Fibroblast of skin of right quadriceps (primary cell): ENCODE results near the gene COA7.
"Not testable (repeated sequence)": the region's sequence is repeated elsewhere in the genome, so short reads cannot be mapped to it uniquely, and the experiment has no call there.

ENCODE experiments used
- DNase-seq: peaks from one replicate; pipeline ENCODE4 v3.0.0-alpha.2; 2013

COA7 gene

DNA sequence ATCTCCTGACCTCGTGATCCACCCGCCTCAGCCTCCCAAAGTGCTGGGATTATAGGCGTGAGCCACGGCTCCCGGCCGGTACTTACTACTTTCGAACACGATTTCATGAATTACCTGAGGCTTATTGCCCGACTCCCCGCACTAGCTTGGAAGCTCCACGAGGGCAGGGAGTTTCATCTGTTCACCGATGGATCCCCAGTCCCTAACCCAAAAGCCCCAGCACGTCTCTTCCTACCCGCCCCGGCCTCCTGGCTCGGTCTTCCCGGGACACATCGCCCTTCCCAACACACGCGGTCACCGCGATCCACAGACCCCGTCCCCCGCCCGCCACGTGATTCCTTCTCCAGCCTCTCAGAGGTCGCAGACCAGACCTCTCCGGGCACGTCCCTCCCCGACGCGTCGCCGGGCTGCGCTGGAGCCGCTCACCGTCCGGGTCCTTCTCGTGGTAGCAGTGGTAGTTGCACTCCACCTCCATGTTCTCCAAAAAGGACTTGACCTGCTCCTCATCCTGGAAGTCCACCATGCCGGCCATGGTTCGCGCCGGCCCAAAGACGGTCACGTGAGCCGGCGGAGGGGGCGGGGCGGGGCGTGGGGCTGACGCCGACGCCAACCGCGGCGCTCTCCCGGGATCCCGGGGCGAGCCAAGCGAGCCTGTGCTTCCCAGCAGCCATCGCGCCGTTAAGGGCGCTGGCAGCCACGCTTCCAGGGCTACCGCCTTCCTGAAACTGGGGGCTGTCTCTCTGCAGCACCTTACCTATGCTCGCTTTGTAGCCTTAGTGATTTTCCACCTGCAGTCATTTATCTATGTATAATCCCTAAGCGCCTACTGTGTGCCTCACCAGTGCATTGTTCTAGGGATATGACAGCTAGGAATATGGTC lies at the start of gene COA7:
TSS of gene COA7 (minus strand) at position 553 of the 880 bp plus-strand sequence. CDS start at position 532, 21 bp downstream.
- peak; percentile 83 for DNase-seq

- DNase-seq: no peak
Observed at GRCh38 chr1:52747450-52747849, 49.3 kb upstream of the COA7 start.

- DNase-seq: no peak
Observed at GRCh38 chr1:52746189-52746588, 48.0 kb upstream of the COA7 start.

DNA sequence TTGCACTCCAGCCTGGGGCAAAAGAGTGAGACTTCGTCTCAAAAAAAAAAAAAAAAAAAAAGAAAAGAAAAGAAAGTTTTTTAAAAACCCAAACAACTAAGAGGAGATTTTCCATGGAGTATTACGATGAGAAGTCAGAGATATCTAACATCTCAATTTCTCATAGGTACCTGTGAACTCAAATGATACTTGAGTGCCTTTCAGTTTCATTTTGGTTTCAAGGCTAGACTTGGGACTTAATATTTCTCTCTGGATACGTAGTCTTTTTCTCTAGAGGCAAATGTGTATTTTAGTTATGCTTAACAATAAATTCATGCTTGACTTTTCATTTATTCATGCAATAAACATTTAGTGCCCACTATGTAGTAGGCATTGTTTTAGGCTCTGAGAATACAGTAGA lies 43.1 kb upstream of the COA7 start:
- no peak for DNase-seq

GRCh38 chr1:52739699-52740467 lies 41.7 kb upstream of the COA7 start:
- DNase-seq: no peak

DNA sequence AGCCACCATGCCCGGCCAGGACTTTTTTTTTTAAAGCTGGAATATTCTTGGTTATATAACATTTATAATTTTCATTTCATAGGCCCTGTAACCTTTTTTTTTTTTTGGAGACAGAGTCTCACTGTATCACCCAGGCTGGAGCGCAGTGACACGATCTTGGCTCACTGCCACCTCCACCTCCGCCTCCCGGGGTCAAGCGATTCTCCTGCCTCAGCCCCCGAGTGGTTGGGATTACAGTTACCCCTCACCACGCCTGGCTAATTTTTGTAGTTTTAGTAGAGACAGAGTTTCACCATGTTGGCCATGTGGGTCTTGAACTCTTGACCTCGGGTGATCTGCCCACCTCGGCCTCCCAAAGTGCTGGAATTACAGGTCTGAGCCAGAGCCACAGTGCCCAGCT lies 40.7 kb upstream of the COA7 start:
- DNase-seq: no peak

GRCh38 chr1:52738148-52738547 lies 40.0 kb upstream of the COA7 start:
- DNase-seq: no peak

GRCh38 chr1:52735371-52735770 lies 37.2 kb upstream of the COA7 start:
- DNase-seq: not testable (repeated sequence)

DNA sequence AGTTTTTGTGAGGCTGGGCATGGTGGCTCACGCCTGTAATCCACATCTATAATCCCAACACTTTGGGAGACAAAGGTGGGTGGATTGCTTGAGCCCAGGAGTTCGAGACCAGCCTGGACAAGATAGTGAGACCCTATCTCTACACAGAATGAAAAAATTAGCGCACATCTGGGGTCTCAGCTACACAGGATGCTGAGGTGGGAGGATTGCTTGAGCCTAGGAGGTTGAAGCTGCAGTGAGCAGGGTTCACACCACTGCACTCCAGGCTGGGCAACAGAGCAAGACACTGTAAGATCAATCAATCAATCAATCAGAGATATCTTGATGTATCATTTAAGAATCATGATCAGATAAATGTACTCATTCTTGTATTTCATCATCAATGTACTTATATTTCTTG lies 35.2 kb upstream of the COA7 start:
- DNase-seq: no peak

DNA sequence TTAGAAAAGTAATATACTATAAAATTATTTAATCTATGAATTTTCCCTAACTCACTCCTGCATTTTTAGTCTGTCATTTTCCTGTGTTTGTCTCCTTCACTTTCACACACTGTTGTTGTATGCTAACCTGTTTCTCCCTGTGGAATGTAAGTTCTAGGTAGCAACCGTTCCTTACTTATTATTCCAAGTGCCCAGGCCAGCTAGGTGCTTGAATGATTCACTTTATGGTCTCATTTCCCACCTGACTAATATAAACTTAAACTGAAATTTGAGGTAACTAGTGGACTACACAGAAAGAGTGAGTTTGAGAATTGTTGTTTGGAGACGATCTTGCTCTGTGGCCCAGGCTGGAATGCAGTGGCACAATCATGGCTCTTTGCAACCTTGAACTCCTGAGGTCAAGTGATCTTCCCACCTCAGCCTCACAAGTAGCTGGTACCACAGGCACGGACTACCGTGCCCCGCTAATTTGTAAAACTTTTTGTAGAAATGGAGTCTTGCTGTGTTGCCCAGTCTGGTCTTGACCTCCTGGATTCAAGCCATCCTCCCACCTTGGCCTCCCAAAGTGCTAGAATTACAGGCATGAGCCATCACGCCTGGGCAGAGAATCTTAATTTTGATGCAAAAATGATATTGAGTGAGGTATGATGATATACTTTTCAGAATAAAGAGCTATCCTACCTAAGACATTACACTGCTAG lies 30.0 kb upstream of the COA7 start:
- no peak for DNase-seq

- peak; percentile 7 for DNase-seq
Observed at GRCh38 chr1:52727114-52727586, 29.0 kb upstream of the COA7 start.

DNA sequence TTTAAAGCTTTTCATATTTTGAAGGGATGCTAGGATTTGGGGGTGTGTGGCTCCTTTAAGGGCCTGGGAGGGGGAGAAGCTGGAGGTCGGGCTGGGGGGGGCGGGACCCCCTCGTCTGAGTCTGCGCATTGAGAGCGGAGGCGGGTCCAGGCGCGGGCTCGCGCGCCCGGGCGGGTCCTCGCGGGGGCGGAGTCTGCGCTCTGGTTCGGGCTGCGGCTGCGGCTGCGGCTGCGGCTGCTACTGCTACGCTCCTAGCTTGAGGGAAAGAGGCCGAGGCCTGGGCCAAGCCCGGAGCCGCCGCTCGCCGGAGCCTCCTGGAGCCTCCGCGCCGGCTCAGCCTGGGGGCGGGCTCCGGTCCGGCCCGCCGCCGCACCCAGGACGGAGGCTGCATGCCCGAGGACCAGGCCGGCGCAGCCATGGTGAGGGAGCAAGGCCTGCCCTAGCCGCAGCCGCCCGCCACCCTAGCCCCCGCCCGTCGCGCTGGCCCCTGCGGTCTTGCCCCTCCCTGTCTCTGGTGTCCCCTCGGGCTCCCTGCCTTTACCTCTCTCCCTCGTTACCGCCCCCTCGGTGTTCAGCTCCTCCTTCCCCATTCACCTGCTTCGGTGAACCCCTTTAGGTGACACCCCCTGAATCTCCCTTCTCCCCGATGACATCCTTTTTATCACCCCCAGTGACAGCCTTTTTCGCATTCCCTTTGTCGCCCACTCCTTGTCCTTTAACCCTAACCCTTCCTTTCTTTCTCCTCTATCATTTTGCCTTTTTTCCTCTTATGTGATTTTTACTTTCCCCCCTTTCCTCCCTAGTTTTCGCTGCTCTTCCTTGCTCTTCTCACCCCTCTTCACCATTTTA lies 28.3 kb upstream of the COA7 start, which contains the start of gene ZYG11B:
TSS of gene ZYG11B (plus strand) at position 189 of the 849 bp plus-strand sequence. CDS start at position 390, 201 bp downstream.
- peak; percentile 87 for DNase-seq

GRCh38 chr1:52725903-52726264 lies 27.7 kb upstream of the COA7 start:
- no peak for DNase-seq

- no peak for DNase-seq
Observed at GRCh38 chr1:52723260-52723659, 25.1 kb upstream of the COA7 start.

DNA sequence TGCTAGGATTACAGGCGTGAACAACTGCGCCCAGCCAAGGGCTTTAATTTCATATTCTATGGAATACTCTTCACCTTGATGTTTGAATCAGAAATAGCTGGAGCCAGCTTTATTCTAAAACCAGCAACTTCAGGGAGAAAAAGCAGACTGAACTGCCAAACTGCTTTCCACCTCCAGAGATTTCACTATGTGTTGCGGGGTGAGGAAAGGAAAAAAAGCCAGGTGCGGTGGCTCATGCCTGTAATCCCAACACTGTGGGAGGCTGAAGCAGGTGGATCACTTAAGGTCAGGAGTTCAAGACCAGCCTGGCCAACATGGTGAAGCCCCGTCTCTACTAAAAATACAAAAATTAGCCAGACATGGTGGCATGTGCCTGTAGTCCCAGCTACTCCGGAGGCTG lies 17.1 kb upstream of the COA7 start:
- DNase-seq: not testable (repeated sequence)

DNA sequence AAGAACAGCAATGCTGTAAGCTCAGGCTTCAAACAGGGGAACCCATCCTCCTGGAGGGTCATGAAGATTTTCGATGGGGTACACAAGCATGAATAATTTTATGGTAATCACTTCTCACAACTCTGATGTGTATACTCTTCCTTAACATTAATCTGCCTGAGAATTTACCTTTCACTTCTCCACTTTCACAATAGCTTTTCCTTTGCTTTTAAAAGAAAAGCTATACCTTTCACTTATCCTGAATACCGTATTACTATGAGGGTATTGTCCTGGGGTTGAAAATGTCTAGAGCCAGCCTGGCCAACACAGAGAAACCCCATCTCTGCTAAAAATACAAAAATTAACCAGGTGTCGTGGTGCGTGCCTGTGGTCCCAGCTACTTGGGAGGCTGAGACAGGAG lies 15.4 kb upstream of the COA7 start:
- no peak for DNase-seq

DNA sequence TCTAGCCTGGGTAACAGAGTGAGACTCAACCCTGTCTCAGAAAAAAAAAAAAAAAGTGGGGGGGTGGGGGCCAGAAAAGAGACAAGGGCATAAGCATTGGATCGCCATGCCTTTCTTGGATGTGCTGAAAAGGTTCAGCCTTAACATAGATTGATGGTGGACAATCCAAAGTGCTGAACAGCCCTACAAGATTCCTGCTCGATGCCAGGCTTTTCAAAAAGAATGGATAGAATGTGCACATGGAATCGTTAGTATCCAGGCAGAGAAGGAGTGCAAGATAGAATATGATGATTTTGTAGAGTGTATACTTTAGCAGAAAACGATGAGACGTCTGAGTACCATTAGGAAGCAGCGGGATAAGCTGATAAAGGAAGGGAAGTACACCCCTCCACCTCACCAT lies 10.9 kb upstream of the COA7 start:
- no peak for DNase-seq

DNA sequence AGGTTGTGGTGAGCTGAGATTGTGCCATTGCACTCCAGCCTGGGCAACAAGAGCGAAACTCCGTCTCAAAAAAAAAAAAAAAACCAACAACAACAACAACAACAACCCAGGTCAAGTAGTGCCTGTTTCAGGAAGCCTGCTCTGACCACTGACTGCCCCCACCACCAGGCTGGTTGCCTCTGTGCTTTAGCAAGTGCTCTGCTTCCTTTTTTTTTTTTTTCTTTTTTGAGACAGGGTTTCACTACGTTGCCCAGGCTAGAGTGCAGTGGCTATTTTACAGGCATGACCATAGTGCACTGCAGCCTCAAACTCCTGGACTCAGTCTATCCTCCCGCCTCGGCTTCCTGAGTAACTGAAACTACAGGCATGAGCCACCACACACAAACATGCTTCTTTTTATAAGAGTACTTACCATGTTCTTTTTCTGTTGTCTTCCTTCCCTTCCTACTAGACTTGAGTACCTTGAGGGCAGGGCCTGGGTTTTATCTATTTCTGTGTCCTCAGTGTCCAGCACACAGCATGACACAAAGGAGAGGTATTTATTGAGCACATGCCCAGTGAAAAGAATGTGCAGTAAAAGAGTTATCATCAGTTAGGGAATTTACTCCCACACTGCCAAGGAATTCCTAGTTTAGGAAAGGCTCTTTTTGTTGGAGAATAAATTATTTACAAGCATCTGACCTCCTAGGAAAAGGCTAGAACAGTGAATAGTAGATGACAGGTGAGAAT lies 9.9 kb upstream of the COA7 start:
- DNase-seq: peak; percentile 78

GRCh38 chr1:52706941-52707926 lies 9.1 kb upstream of the COA7 start:
- DNase-seq: no peak

GRCh38 chr1:52706136-52706670 lies 8.1 kb upstream of the COA7 start:
- no peak for DNase-seq
